Right lobe of liver (tissue), 6 donors: Measurements from ENCODE around the gene ACTN2. TPM values are rescaled to one million over a fixed set of nuclear protein-coding genes. Genes with fewer than 3 reads are reported as not detected.
A peak's percentile ranks its signal among the peaks of the same experiment; 100 is the strongest.

ENCODE experiments used
- ATAC-seq, 4 donors: fragments of 200-7000 bp; cut with Tn5 transposase; one replicate each; pipeline ENCODE4 v1.9.1; 2020; ENCODE audit warnings: mild to moderate bottlenecking in 4 of 4, moderate library complexity in 4 of 4
- DNase-seq, 3 donors: peaks; one replicate each; pipeline ENCODE4 v3.0.0-alpha.2; 2020
- H3K27ac ChIP-seq, 3 donors: fragments of 200-600 bp; one replicate each; pipeline ENCODE4 v1.8.0; 2022
- H3K27me3 ChIP-seq, 2 donors: fragments of 200-600 bp; one replicate each; pipeline ENCODE4 v1.8.0; 2022
- H3K36me3 ChIP-seq, 4 donors: fragments of 200-600 bp; sonication (generic) in 1 of 4; one replicate each; pipeline versions ENCODE4 v1.5.1 to v1.8.0; 2017 to 2022; ENCODE audit warnings: control low read depth in 1 of 4
- H3K4me1 ChIP-seq, 4 donors: fragments of 200-600 bp; sonication (generic) in 1 of 4; one replicate each; pipeline versions ENCODE4 v1.5.1 to v1.8.0; 2017 to 2022; ENCODE audit warnings: control low read depth in 1 of 4
- H3K4me3 ChIP-seq, 3 donors: fragments of 200-600 bp; one replicate each; pipeline ENCODE4 v1.8.0; 2022
- H3K9me3 ChIP-seq, 4 donors: fragments of 200-600 bp; sonication (generic) in 1 of 4; one replicate each; pipeline versions ENCODE4 v1.5.1 to v1.8.0; 2017 to 2022; ENCODE audit warnings: control low read depth in 1 of 4
- CTCF ChIP-seq, 4 donors: fragments of 200-600 bp in 3 of 4; fragments of 450-650 bp in 1 of 4; IDR thresholded peaks; one replicate each; pipeline versions ENCODE4 v1.5.1 to v1.8.0; 2016 to 2022; ENCODE audit warnings: antibody characterized with exemption in 4 of 4, mild to moderate bottlenecking in 2 of 4
- POLR2A ChIP-seq: fragments of 450-650 bp; IDR thresholded peaks from one replicate; pipeline ENCODE4 v1.6.1; 2017; ENCODE audit warnings: antibody characterized with exemption, mild to moderate bottlenecking
- WGBS: methylation state at CpG from one replicate; pipeline ENCODE4 v1.1.6; 2018; ENCODE audit warnings: low coverage, low lambda C conversion rate; ENCODE audit not compliant: insufficient coverage; ENCODE audit errors: missing lambda C conversion rate; 5-methylcytosine and 5-hydroxymethylcytosine counted together
- intact Hi-C, 2 donors: fragments of 100-400 bp; cut with DNase I; formaldehyde crosslinking; loops; one replicate each; pipeline versions ENCODE4 v1.11.2 to v1.14.1; 2022
- total RNA-seq, 6 experiments: library from RNA; depleted of rRNA in 2 of 6; stranded (reverse); fragments of >200 nt in 2 of 6; fragmentation: NEBNext Ultra II Directional in 3 of 6; extraction: Animal tissue kit (Norgen Biotek cat#: 25700) in 3 of 6; gene quantifications; one replicate each; pipeline versions ENCODE4 v1.1.0 to v1.2.4, GENCODE V29; 2016 to 2023
- donor health status: DM: no; HTN: yes; CAD: no.
- donor health status: DM: no; HTN: no; CAD: no.
- donor health status: DM: no; HTN: no; CAD: no.
- donor health status: DM: no; HTN: yes; CAD: no.
- donor health status: DM: no; HTN: yes; CAD: no.

Gene ACTN2
- total RNA-seq, 6 experiments from 2014 or later = 0.29 to 1.4 (median 0.58) TPM; not detected in 1

DNA sequence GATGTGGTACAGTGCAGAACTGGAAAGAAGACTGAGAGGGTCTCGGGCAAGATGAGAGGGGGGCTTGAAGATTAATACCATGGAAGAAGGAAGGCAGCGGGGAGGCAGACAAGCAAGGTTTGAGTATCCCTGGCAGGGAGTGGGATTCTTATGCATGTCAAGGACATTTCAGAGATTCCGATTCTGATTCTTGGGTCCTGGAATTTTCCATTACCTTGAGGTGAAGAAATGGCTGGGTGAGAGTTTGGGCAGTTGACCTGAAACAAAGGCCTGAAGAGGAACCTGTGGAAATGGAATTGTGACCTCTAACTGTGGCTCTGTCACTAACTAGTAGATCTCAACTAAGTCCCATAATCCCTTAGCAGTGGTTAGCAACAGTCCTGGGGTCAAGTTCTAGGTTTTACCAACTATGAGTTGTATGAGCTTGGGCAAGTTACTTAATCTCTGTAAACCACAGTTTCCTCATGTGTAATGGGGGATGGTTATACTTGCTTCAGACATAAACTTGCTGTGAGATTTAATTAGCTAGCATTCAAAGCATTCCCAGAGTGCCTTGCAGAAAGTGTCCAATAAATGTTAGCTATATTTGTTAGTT is 8.6 kb upstream of the ACTN2 start:
- no peak overlapping the region for H3K4me3 ChIP-seq
- TF ChIP-seq POLR2A = no peak
- TF ChIP-seq CTCF (IDR thresholded peaks at IDR 0.05) = no peak
- H3K4me1 ChIP-seq = no peaks in the 10 kb centered on the region
- ATAC-seq (no peak), DNase-seq (no peak)
- no peaks in the 10 kb centered on the region for H3K27me3 ChIP-seq
- intact Hi-C loops = no loop called here
- H3K36me3 ChIP-seq = no peaks in the 10 kb centered on the region
- no peak overlapping the region for H3K27ac ChIP-seq
- no peaks in the 10 kb centered on the region for H3K9me3 ChIP-seq
- WGBS = 70% methylated on average over 3 of the region's 3 CpGs

- WGBS = 67% methylated on average over 3 of the region's 3 CpGs
- Histone ChIP-seq H3K36me3 (no peaks in the 10 kb centered on the region), H3K9me3 (no peaks in the 10 kb centered on the region), H3K4me3 (no peak overlapping the region), H3K27ac (no peak overlapping the region), H3K27me3 (no peaks in the 10 kb centered on the region), H3K4me1 (no peaks in the 10 kb centered on the region)
- ATAC-seq (no peak), DNase-seq (no peak)
- intact Hi-C loops = no loop called here
- TF ChIP-seq CTCF (IDR thresholded peaks at IDR 0.05) (no peak), POLR2A (no peak)
Measured at GRCh38 chr1:236681219-236681618, 5.1 kb upstream of the ACTN2 start.

GRCh38 chr1:236685205-236685916 is 938 bp upstream of the ACTN2 start:
- intact Hi-C loops = no loop called here
- Histone ChIP-seq H3K36me3 (no peaks in the 10 kb centered on the region), H3K27ac (no peak overlapping the region), H3K4me3 (no peak overlapping the region), H3K4me1 (no peaks in the 10 kb centered on the region), H3K27me3 (peaks cover 0 to 5% of the 10 kb centered on the region in 2 donors), H3K9me3 (no peaks in the 10 kb centered on the region)
- DNase-seq (no peak), ATAC-seq (no peak)
- 76% methylated on average over 12 of the region's 12 CpGs for WGBS
- TF ChIP-seq POLR2A (no peak), CTCF (IDR thresholded peaks at IDR 0.05) (no peak)

- 8% methylated on average over 5 of the region's 31 CpGs for WGBS
- Histone ChIP-seq H3K4me3 (peak overlapping the region; percentile 9 to 33 (median 11)), H3K27ac (no peak overlapping the region), H3K9me3 (no peaks in the 10 kb centered on the region), H3K4me1 (no peaks in the 10 kb centered on the region), H3K27me3 (peaks cover 0 to 5% of the 10 kb centered on the region in 2 donors), H3K36me3 (no peaks in the 10 kb centered on the region)
- DNase-seq (no peak), ATAC-seq (peak in 1 of 4 donors; percentile 18)
- TF ChIP-seq POLR2A = no peak
- TF ChIP-seq CTCF (IDR thresholded peaks at IDR 0.05) = no peak
- intact Hi-C loops = no loop called here
Measured at GRCh38 chr1:236686815-236687160, 489 bp downstream of the ACTN2 start.
